Smooth muscle cell (in vitro differentiated cells): ENCODE data around the gene NPHP4. TPM values are rescaled to one million over a fixed set of nuclear protein-coding genes. Genes with fewer than 3 reads are reported as not detected.

Experiments used
- DNase-seq: peaks from one replicate; lab custom pipeline; 2025; ENCODE audit not compliant: unreplicated experiment; lab: John Stamatoyannopoulos, UW
- H2AFZ ChIP-seq: fragments of 200-600 bp; sonication (generic); 2 replicates; pipeline ENCODE4 v1.6.0; 2016; ENCODE audit warnings: antibody characterized with exemption, low read depth, mild to moderate bottlenecking
- H3F3A ChIP-seq: fragments of 200-600 bp; sonication (generic); 2 replicates; pipeline ENCODE4 v1.6.0; 2017; ENCODE audit warnings: antibody characterized with exemption, low read depth
- H3K27ac ChIP-seq: fragments of 200-600 bp; sonication (generic); 2 replicates; pipeline ENCODE4 v1.5.1; 2016; ENCODE audit warnings: low read depth, mild to moderate bottlenecking
- H3K27me3 ChIP-seq: fragments of 200-600 bp; sonication (generic); 2 replicates; pipeline ENCODE4 v1.6.1; 2016; ENCODE audit warnings: low read depth, mild to moderate bottlenecking
- H3K36me3 ChIP-seq: fragments of 200-600 bp; sonication (generic); 2 replicates; pipeline ENCODE4 v1.5.1; 2016; ENCODE audit warnings: low read depth
- H3K4me1 ChIP-seq: fragments of 200-600 bp; sonication (generic); 2 replicates; pipeline ENCODE4 v1.5.1; 2016; ENCODE audit warnings: low read depth
- H3K4me2 ChIP-seq: fragments of 200-600 bp; sonication (generic); 2 replicates; pipeline ENCODE4 v1.6.0; 2016; ENCODE audit warnings: mild to moderate bottlenecking
- H3K4me3 ChIP-seq: fragments of 200-600 bp; sonication (generic); 2 replicates; pipeline ENCODE4 v1.5.1; 2016; ENCODE audit warnings: mild to moderate bottlenecking
- H3K79me2 ChIP-seq: fragments of 200-600 bp; sonication (generic); 2 replicates; pipeline ENCODE4 v1.6.0; 2016; ENCODE audit warnings: low read depth, mild to moderate bottlenecking
- H3K9ac ChIP-seq: fragments of 200-600 bp; sonication (generic); 2 replicates; pipeline ENCODE4 v1.6.0; 2016; ENCODE audit warnings: low read depth
- H3K9me3 ChIP-seq: fragments of 200-600 bp; sonication (generic); replicated peaks from 2 replicates; pipeline ENCODE4 v1.5.1; 2016; ENCODE audit warnings: low read depth
- H4K20me1 ChIP-seq: fragments of 200-600 bp; sonication (generic); 2 replicates; pipeline ENCODE4 v1.6.0; 2016; ENCODE audit warnings: low read depth
- CTCF ChIP-seq: fragments of 200-600 bp; sonication (generic); IDR thresholded peaks from 2 replicates; pipeline ENCODE4 v1.5.1; 2017; ENCODE audit warnings: borderline replicate concordance, mild to moderate bottlenecking, antibody characterized with exemption; ENCODE audit not compliant: insufficient read depth, poor library complexity, severe bottlenecking
- WGBS: methylation state at CpG from one replicate; pipeline ENCODE4 v1.1.7; 2016; ENCODE audit warnings: low lambda C conversion rate; 5-methylcytosine and 5-hydroxymethylcytosine counted together
- polyA plus RNA-seq: library from polyadenylated mRNA; unstranded; fragments of >200 nt; fragmentation: Nextera tagmentation; extraction: Ambion mirVana; gene quantifications from 2 replicates; pipeline ENCODE4 v1.2.1, GENCODE V29; 2016
- total RNA-seq: library from RNA; depleted of rRNA; stranded (reverse); fragments of >200 nt; gene quantifications from 2 replicates; pipeline ENCODE4 v1.2.3, GENCODE V29; 2014

The NPHP4 gene
- total and polyA plus RNA-seq, 2 experiments from 2014 or later = 5.4 to 8.4 TPM

- Histone ChIP-seq H2AFZ (no peak overlapping the region), H3K79me2 (no peaks in the 10 kb centered on the region), H3K4me3 (no peak overlapping the region), H3F3A (no peaks in the 10 kb centered on the region), H3K4me1 (no peaks in the 10 kb centered on the region), H3K27ac (no peak overlapping the region), H3K9ac (no peak overlapping the region), H3K27me3 (peaks cover 4% of the 10 kb centered on the region), H3K4me2 (no peak overlapping the region), H3K36me3 (no peaks in the 10 kb centered on the region), H3K9me3 (no peaks in the 10 kb centered on the region), H4K20me1 (no peaks in the 10 kb centered on the region)
- no peak for TF ChIP-seq CTCF
- no peak for DNase-seq
- 70% methylated on average over 29 of the region's 29 CpGs for WGBS
Observed at GRCh38 chr1:6025269-6026094, 33.3 kb upstream of the NPHP4 start.

- H3K9ac ChIP-seq = no peak overlapping the region
- H2AFZ ChIP-seq = no peak overlapping the region
- WGBS = 93% methylated on average over 6 of the region's 6 CpGs
- no peak overlapping the region for H3K4me3 ChIP-seq
- no peaks in the 10 kb centered on the region for H3K36me3 ChIP-seq
- H3K4me2 ChIP-seq = no peak overlapping the region
- no peaks in the 10 kb centered on the region for H3K79me2 ChIP-seq
- H3F3A ChIP-seq = no peaks in the 10 kb centered on the region
- DNase-seq = no peak
- H3K27ac ChIP-seq = no peak overlapping the region
- H3K9me3 ChIP-seq = no peaks in the 10 kb centered on the region
- no peaks in the 10 kb centered on the region for H4K20me1 ChIP-seq
- TF ChIP-seq CTCF = no peak
- no peaks in the 10 kb centered on the region for H3K4me1 ChIP-seq
- peaks cover 4% of the 10 kb centered on the region for H3K27me3 ChIP-seq
Observed at GRCh38 chr1:6024376-6024775, 32.2 kb upstream of the NPHP4 start.

- TF ChIP-seq CTCF = no peak
- Histone ChIP-seq H3K9me3 (no peaks in the 10 kb centered on the region), H3K27ac (no peak overlapping the region), H2AFZ (no peak overlapping the region), H3K9ac (no peak overlapping the region), H3K4me2 (no peak overlapping the region), H3K27me3 (peaks cover 4% of the 10 kb centered on the region), H3K79me2 (no peaks in the 10 kb centered on the region), H3K4me1 (no peaks in the 10 kb centered on the region), H3K4me3 (no peak overlapping the region), H3K36me3 (no peaks in the 10 kb centered on the region), H3F3A (no peaks in the 10 kb centered on the region), H4K20me1 (no peaks in the 10 kb centered on the region)
- no peak for DNase-seq
- WGBS = 79% methylated on average over 5 of the region's 5 CpGs
Observed at GRCh38 chr1:6023346-6023745, 31.1 kb upstream of the NPHP4 start.

GRCh38 chr1:6022193-6022592 lies 30.0 kb upstream of the NPHP4 start:
- no peaks in the 10 kb centered on the region for H3K9me3 ChIP-seq
- H2AFZ ChIP-seq = no peak overlapping the region
- no peaks in the 10 kb centered on the region for H4K20me1 ChIP-seq
- H3F3A ChIP-seq = no peaks in the 10 kb centered on the region
- DNase-seq = no peak
- no peaks in the 10 kb centered on the region for H3K4me1 ChIP-seq
- WGBS = 97% methylated on average over 4 of the region's 4 CpGs
- no peak overlapping the region for H3K4me3 ChIP-seq
- H3K36me3 ChIP-seq = no peaks in the 10 kb centered on the region
- H3K4me2 ChIP-seq = no peak overlapping the region
- H3K27ac ChIP-seq = no peak overlapping the region
- no peak for TF ChIP-seq CTCF
- H3K79me2 ChIP-seq = no peaks in the 10 kb centered on the region
- peaks cover 4% of the 10 kb centered on the region for H3K27me3 ChIP-seq
- no peak overlapping the region for H3K9ac ChIP-seq
